ENCODE measurements around the gene CDH23. TPM values are rescaled to one million over a fixed set of nuclear protein-coding genes. Genes with fewer than 3 reads are reported as not detected.

The CDH23 gene
- total and polyA plus RNA-seq, 2 donors (not counting 1 experiment from before 2014, with no cell fraction given), result 0.37 to 0.89 TPM

GRCh38 chr10:71742301-71743088 lies 345.8 kb downstream of the CDH23 start:
- Histone ChIP-seq H2AFZ (ENCODE audit: insufficient read depth, low read depth, low read length, poor library complexity, severe bottlenecking) (no peak overlapping the region), H4K20me1 (ENCODE audit: control insufficient read depth, insufficient read depth, low read length, poor library complexity, severe bottlenecking) (no peaks in the 10 kb centered on the region), H3K9ac (ENCODE audit: low read length) (no peak overlapping the region), H3K4me2 (replicated peaks; ENCODE audit: low read depth, low read length, poor library complexity, severe bottlenecking) (no peak overlapping the region), H3K4me3 (ENCODE audit: control extremely low read depth in 1 of 5, extremely low read depth in 1 of 5, insufficient read depth in 1 of 5, low read depth in 2 of 5, low read length in 4 of 5) (no peak overlapping the region), H3K36me3 (replicated peaks in 1 of 2; ENCODE audit: control extremely low read depth in 1 of 2, control insufficient read depth in 1 of 2, extremely low read depth in 1 of 2, insufficient read depth in 2 of 2, low read length in 1 of 2) (no peaks in the 10 kb centered on the region), H3K79me2 (ENCODE audit: control insufficient read depth, insufficient read depth, low read length) (no peaks in the 10 kb centered on the region), H3K27me3 (replicated peaks in 1 of 4; ENCODE audit: control extremely low read depth in 1 of 4, control insufficient read depth in 3 of 4, insufficient read depth in 4 of 4, low read length in 3 of 4) (no peaks in the 10 kb centered on the region), H3K9me3 (ENCODE audit: control extremely low read depth in 1 of 3, control insufficient read depth in 2 of 3, insufficient read depth in 1 of 3, low read length in 2 of 3) (peaks cover 0 to 6% (median 0%) of the 10 kb centered on the region in 3 donors), H3K27ac (ENCODE audit: low read length in 2 of 2) (no peak overlapping the region), H3K4me1 (ENCODE audit: control insufficient read depth in 2 of 2, insufficient read depth in 2 of 2, low read length in 2 of 2) (peaks cover 28 to 68% of the 10 kb centered on the region in 2 donors)
- CTCF ChIA-PET, result interaction anchor here (0.9 to 2.0 kb wide), 9 partner anchors 9 to 154 kb away, joined by 3 to 6 read pairs (median 4); no protein-coding TSS in a partner anchor
- ATAC-seq (ENCODE audit: low read depth), result no peak
- POLR2A ChIA-PET, result no interaction called here
- peak overlapping the region; percentile 50 for H3K27ac Mint-ChIP-seq
- no peaks in the 10 kb centered on the region for H3K27me3 Mint-ChIP-seq
- H3K4me3 Mint-ChIP-seq, result peak overlapping the region; percentile 21
- H3K9me3 Mint-ChIP-seq (ENCODE audit: insufficient read depth), result no peaks in the 10 kb centered on the region
- no peak for DNase-seq
- 56% methylated on average over 6 of the region's 10 CpGs for WGBS (ENCODE audit: insufficient coverage)
- peaks cover 69% of the 10 kb centered on the region for H3K4me1 Mint-ChIP-seq
- TF ChIP-seq EZH2 (IDR thresholded peaks at IDR 0.05; ENCODE audit: borderline replicate concordance, insufficient read depth, low read depth, low read length, poor library complexity, severe bottlenecking), result no peak
- TF ChIP-seq, protein P1, sequence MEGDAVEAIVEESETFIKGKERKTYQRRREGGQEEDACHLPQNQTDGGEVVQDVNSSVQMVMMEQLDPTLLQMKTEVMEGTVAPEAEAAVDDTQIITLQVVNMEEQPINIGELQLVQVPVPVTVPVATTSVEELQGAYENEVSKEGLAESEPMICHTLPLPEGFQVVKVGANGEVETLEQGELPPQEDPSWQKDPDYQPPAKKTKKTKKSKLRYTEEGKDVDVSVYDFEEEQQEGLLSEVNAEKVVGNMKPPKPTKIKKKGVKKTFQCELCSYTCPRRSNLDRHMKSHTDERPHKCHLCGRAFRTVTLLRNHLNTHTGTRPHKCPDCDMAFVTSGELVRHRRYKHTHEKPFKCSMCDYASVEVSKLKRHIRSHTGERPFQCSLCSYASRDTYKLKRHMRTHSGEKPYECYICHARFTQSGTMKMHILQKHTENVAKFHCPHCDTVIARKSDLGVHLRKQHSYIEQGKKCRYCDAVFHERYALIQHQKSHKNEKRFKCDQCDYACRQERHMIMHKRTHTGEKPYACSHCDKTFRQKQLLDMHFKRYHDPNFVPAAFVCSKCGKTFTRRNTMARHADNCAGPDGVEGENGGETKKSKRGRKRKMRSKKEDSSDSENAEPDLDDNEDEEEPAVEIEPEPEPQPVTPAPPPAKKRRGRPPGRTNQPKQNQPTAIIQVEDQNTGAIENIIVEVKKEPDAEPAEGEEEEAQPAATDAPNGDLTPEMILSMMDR (IDR thresholded peaks at IDR 0.05), result no peak
- intact Hi-C loops (cut with micrococcal nuclease), result no loop called here
